Measurements from ENCODE around the gene UBE2Z. TPM values are rescaled to one million over a fixed set of nuclear protein-coding genes. Genes with fewer than 3 reads are reported as not detected.

UBE2Z gene
- total and polyA plus RNA-seq, 9 of the 15 experiments (the other 6 are each of a cell fraction or from before 2014, with no cell fraction given) = 11.8 to 89.0 (median 38.2) TPM

- no peak for TF ChIP-seq HMGN3 (IDR thresholded peaks at IDR 0.05; ENCODE audit: borderline replicate concordance, extremely low read depth, insufficient read length, low read depth, low read length)
- TF ChIP-seq HMG20B (CRISPR knock-in tag; IDR thresholded peaks at IDR 0.05) = no peak
- TF ChIP-seq, protein P1, sequence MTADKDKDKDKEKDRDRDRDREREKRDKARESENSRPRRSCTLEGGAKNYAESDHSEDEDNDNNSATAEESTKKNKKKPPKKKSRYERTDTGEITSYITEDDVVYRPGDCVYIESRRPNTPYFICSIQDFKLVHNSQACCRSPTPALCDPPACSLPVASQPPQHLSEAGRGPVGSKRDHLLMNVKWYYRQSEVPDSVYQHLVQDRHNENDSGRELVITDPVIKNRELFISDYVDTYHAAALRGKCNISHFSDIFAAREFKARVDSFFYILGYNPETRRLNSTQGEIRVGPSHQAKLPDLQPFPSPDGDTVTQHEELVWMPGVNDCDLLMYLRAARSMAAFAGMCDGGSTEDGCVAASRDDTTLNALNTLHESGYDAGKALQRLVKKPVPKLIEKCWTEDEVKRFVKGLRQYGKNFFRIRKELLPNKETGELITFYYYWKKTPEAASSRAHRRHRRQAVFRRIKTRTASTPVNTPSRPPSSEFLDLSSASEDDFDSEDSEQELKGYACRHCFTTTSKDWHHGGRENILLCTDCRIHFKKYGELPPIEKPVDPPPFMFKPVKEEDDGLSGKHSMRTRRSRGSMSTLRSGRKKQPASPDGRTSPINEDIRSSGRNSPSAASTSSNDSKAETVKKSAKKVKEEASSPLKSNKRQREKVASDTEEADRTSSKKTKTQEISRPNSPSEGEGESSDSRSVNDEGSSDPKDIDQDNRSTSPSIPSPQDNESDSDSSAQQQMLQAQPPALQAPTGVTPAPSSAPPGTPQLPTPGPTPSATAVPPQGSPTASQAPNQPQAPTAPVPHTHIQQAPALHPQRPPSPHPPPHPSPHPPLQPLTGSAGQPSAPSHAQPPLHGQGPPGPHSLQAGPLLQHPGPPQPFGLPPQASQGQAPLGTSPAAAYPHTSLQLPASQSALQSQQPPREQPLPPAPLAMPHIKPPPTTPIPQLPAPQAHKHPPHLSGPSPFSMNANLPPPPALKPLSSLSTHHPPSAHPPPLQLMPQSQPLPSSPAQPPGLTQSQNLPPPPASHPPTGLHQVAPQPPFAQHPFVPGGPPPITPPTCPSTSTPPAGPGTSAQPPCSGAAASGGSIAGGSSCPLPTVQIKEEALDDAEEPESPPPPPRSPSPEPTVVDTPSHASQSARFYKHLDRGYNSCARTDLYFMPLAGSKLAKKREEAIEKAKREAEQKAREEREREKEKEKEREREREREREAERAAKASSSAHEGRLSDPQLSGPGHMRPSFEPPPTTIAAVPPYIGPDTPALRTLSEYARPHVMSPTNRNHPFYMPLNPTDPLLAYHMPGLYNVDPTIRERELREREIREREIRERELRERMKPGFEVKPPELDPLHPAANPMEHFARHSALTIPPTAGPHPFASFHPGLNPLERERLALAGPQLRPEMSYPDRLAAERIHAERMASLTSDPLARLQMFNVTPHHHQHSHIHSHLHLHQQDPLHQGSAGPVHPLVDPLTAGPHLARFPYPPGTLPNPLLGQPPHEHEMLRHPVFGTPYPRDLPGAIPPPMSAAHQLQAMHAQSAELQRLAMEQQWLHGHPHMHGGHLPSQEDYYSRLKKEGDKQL (CRISPR knock-in tag; IDR thresholded peaks at IDR 0.05; ENCODE audit: borderline replicate concordance) = no peak
- TF ChIP-seq, protein P2, sequence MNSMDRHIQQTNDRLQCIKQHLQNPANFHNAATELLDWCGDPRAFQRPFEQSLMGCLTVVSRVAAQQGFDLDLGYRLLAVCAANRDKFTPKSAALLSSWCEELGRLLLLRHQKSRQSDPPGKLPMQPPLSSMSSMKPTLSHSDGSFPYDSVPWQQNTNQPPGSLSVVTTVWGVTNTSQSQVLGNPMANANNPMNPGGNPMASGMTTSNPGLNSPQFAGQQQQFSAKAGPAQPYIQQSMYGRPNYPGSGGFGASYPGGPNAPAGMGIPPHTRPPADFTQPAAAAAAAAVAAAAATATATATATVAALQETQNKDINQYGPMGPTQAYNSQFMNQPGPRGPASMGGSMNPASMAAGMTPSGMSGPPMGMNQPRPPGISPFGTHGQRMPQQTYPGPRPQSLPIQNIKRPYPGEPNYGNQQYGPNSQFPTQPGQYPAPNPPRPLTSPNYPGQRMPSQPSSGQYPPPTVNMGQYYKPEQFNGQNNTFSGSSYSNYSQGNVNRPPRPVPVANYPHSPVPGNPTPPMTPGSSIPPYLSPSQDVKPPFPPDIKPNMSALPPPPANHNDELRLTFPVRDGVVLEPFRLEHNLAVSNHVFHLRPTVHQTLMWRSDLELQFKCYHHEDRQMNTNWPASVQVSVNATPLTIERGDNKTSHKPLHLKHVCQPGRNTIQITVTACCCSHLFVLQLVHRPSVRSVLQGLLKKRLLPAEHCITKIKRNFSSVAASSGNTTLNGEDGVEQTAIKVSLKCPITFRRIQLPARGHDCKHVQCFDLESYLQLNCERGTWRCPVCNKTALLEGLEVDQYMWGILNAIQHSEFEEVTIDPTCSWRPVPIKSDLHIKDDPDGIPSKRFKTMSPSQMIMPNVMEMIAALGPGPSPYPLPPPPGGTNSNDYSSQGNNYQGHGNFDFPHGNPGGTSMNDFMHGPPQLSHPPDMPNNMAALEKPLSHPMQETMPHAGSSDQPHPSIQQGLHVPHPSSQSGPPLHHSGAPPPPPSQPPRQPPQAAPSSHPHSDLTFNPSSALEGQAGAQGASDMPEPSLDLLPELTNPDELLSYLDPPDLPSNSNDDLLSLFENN (IDR thresholded peaks at IDR 0.05; ENCODE audit: low read depth in 2 of 2, low read length in 2 of 2) = peak in 1 of 2 experiments; percentile 55; a peak in 1 of 4 replicates
- TF ChIP-seq TCFL5 (CRISPR knock-in tag; conservative IDR thresholded peaks at IDR 0.05) = no peak
- no peak for TF ChIP-seq ESRRB (CRISPR knock-in tag; IDR thresholded peaks at IDR 0.05; ENCODE audit: borderline replicate concordance)
- TF ChIP-seq ZNF586 (CRISPR knock-in tag; conservative IDR thresholded peaks at IDR 0.05) = no peak
- TF ChIP-seq RBM17 (IDR thresholded peaks at IDR 0.05; ENCODE audit: borderline replicate concordance, low read depth, low read length) = no peak
- no peak; the same call in 1 of the 2 replicates for TF ChIP-seq CBFA2T2 (conservative IDR thresholded peaks at IDR 0.05)
- 0 out of 2 replicates have a peak, but pooled peaks have one; percentile 81 for TF ChIP-seq POLR2AphosphoS2 (IDR thresholded peaks at IDR 0.05; ENCODE audit: low read length)
- no peak for TF ChIP-seq MCM5 (IDR thresholded peaks at IDR 0.05; ENCODE audit: low read depth)
- peak; percentile 39 to 90 (median 89) for TF ChIP-seq YY1 (IDR thresholded peaks at IDR 0.05; ENCODE audit: borderline replicate concordance in 1 of 3, control insufficient read depth in 1 of 3, extremely low read depth in 1 of 3, insufficient read depth in 3 of 3, insufficient read length in 1 of 3, insufficient replicate concordance in 2 of 3, low read depth in 1 of 3, low read length in 2 of 3)
- TF ChIP-seq CC2D1A (IDR thresholded peaks at IDR 0.05) = 0 out of 2 replicates have a peak, but pooled peaks have one; percentile 34
- no peak for TF ChIP-seq MCM3 (IDR thresholded peaks at IDR 0.05)
- no peak for TF ChIP-seq ZNF830 (CRISPR knock-in tag; IDR thresholded peaks at IDR 0.05)
- TF ChIP-seq RBM15 (IDR thresholded peaks at IDR 0.05; ENCODE audit: insufficient read depth, low read length) = no peak
- no peak for TF ChIP-seq ZNF197 (CRISPR knock-in tag; IDR thresholded peaks at IDR 0.05; ENCODE audit: low read depth)
- TF ChIP-seq PTTG1 (tag; IDR thresholded peaks at IDR 0.05; ENCODE audit: low read depth) = no peak
These were observed at the start of gene UBE2Z (continued) for GRCh38 chr17:48908047-48908843.
